Type B pancreatic cell (in vitro differentiated cells): ENCODE measurements around the gene LMX1B. TPM values are rescaled to one million over a fixed set of nuclear protein-coding genes. Genes with fewer than 3 reads are reported as not detected.
A peak's percentile ranks its signal among the peaks of the same experiment; 100 is the strongest.

Experiments
- DNase-seq: peaks from one replicate; pipeline ENCODE4 v3.0.0; 2021; ENCODE audit warnings: mixed read lengths; ENCODE audit not compliant: unreplicated experiment; ENCODE audit errors: extremely low spot score
- H3K27ac Mint-ChIP-seq: 2 replicates; pipeline ENCODE4 v1.8.0; 2021; ENCODE audit warnings: mild to moderate bottlenecking, mixed read lengths
- H3K27me3 Mint-ChIP-seq: 2 replicates; pipeline ENCODE4 v1.8.0; 2021; ENCODE audit warnings: mixed read lengths
- H3K36me3 Mint-ChIP-seq: 2 replicates; pipeline ENCODE4 v1.8.0; 2021; ENCODE audit warnings: mixed read lengths
- H3K4me1 Mint-ChIP-seq: one replicate; pipeline ENCODE4 v1.8.0; 2021; ENCODE audit warnings: mixed read lengths; ENCODE audit not compliant: unreplicated experiment
- H3K4me3 Mint-ChIP-seq: 2 replicates; pipeline ENCODE4 v1.8.0; 2021; ENCODE audit warnings: mild to moderate bottlenecking, mixed read lengths
- H3K9me3 Mint-ChIP-seq: 2 replicates; pipeline ENCODE4 v1.8.0; 2021; ENCODE audit warnings: mixed read lengths
- CTCF ChIP-seq: fragments of 200-600 bp; sonication (generic); conservative IDR thresholded peaks from 2 replicates; pipeline ENCODE4 v1.5.0; 2021; ENCODE audit warnings: antibody characterized with exemption, mild to moderate bottlenecking
- total RNA-seq: library from RNA; stranded (reverse); gene quantifications from 2 replicates; pipeline ENCODE4 v1.2.1, GENCODE V29; 2021; ENCODE audit warnings: low replicate concordance

The LMX1B gene
- total RNA-seq, 1 donor from 2014 or later: 13.6 TPM

GRCh38 chr9:126663661-126664072 is 49.9 kb downstream of the LMX1B start:
- H3K4me3 Mint-ChIP-seq: no peak overlapping the region
- H3K27ac Mint-ChIP-seq: no peak overlapping the region
- peaks cover 14% of the 10 kb centered on the region for H3K4me1 Mint-ChIP-seq
- H3K27me3 Mint-ChIP-seq: no peaks in the 10 kb centered on the region
- no peaks in the 10 kb centered on the region for H3K36me3 Mint-ChIP-seq
- no peaks in the 10 kb centered on the region for H3K9me3 Mint-ChIP-seq
- TF ChIP-seq CTCF: no peak
- no peak for DNase-seq

GRCh38 chr9:126664900-126665643 is 51.3 kb downstream of the LMX1B start:
- TF ChIP-seq CTCF: peak; percentile 16
- peaks cover 14% of the 10 kb centered on the region for H3K4me1 Mint-ChIP-seq
- H3K9me3 Mint-ChIP-seq: no peaks in the 10 kb centered on the region
- no peaks in the 10 kb centered on the region for H3K27me3 Mint-ChIP-seq
- H3K36me3 Mint-ChIP-seq: no peaks in the 10 kb centered on the region
- H3K4me3 Mint-ChIP-seq: peak overlapping the region; percentile 79
- DNase-seq: no peak
- H3K27ac Mint-ChIP-seq: peak overlapping the region; percentile 87

- Mint-ChIP-seq H3K27me3 (no peaks in the 10 kb centered on the region), H3K27ac (peak overlapping the region; percentile 87), H3K9me3 (no peaks in the 10 kb centered on the region), H3K4me1 (peaks cover 14% of the 10 kb centered on the region), H3K36me3 (no peaks in the 10 kb centered on the region), H3K4me3 (no peak overlapping the region)
- TF ChIP-seq CTCF: no peak
- DNase-seq: no peak
These were observed 51.9 kb downstream of the LMX1B start for GRCh38 chr9:126665644-126666035.

GRCh38 chr9:126666155-126666803 is 52.6 kb downstream of the LMX1B start:
- peak overlapping the region; percentile 27 for H3K27ac Mint-ChIP-seq
- no peak for TF ChIP-seq CTCF
- peaks cover 14% of the 10 kb centered on the region for H3K4me1 Mint-ChIP-seq
- H3K9me3 Mint-ChIP-seq: no peaks in the 10 kb centered on the region
- peak overlapping the region; percentile 4 for H3K4me3 Mint-ChIP-seq
- no peak for DNase-seq
- no peaks in the 10 kb centered on the region for H3K36me3 Mint-ChIP-seq
- H3K27me3 Mint-ChIP-seq: no peaks in the 10 kb centered on the region

GRCh38 chr9:126667190-126668055 is 53.7 kb downstream of the LMX1B start:
- Mint-ChIP-seq H3K4me3 (no peak overlapping the region), H3K4me1 (peaks cover 16% of the 10 kb centered on the region), H3K36me3 (no peaks in the 10 kb centered on the region), H3K9me3 (no peaks in the 10 kb centered on the region), H3K27me3 (no peaks in the 10 kb centered on the region), H3K27ac (no peak overlapping the region)
- TF ChIP-seq CTCF: no peak
- no peak for DNase-seq
